Esophagus squamous epithelium (tissue), 5 donors: ENCODE results near the gene SNAP29. TPM values are rescaled to one million over a fixed set of nuclear protein-coding genes. Genes with fewer than 3 reads are reported as not detected.
"Not testable (repeated sequence)": the region's sequence is repeated elsewhere in the genome, so short reads cannot be mapped to it uniquely, and the experiment has no call there.

Experiments used
- DNase-seq: peaks from one replicate; lab custom pipeline; 2025; lab: John Stamatoyannopoulos, UW
- H3K27ac ChIP-seq, 4 donors: fragments of 200-600 bp; sonication (generic); one replicate each; pipeline ENCODE4 v1.5.1; 2016 to 2019; ENCODE audit warnings: mild to moderate bottlenecking in 1 of 4
- H3K27me3 ChIP-seq, 4 donors: fragments of 200-600 bp; sonication (generic); 1 replicate in 3 of 4; 2 replicates in 1 of 4; pipeline versions ENCODE4 v1.5.1 to v1.6.0; 2017 to 2021; ENCODE audit warnings: antibody characterized with exemption in 1 of 4
- H3K36me3 ChIP-seq, 3 donors: fragments of 200-600 bp; sonication (generic); one replicate each; pipeline ENCODE4 v1.5.1; 2016 to 2019
- H3K4me1 ChIP-seq, 3 donors: fragments of 200-600 bp; sonication (generic); one replicate each; pipeline ENCODE4 v1.5.1; 2017 to 2019
- H3K4me3 ChIP-seq, 4 donors: fragments of 200-600 bp; sonication (generic); 1 replicate in 3 of 4; 2 replicates in 1 of 4; pipeline ENCODE4 v1.5.1; 2016 to 2019; ENCODE audit warnings: mild to moderate bottlenecking in 2 of 4, moderate library complexity in 1 of 4
- H3K9me3 ChIP-seq, 3 donors: fragments of 200-600 bp; sonication (generic); one replicate each; pipeline ENCODE4 v1.5.1; 2016 to 2019
- POLR2A ChIP-seq, 4 donors: fragments of 450-650 bp; IDR thresholded peaks; one replicate each; pipeline ENCODE4 v1.6.1; 2017; ENCODE audit warnings: antibody characterized with exemption in 4 of 4, mild to moderate bottlenecking in 4 of 4, moderate library complexity in 3 of 4
- WGBS, 2 donors: methylation state at CpG; one replicate each; pipeline ENCODE4 v1.1.5; 2018; 5-methylcytosine and 5-hydroxymethylcytosine counted together
- intact Hi-C: fragments of 100-400 bp; cut with DNase I; formaldehyde crosslinking; loops from one replicate; pipeline ENCODE4 v1.15.0; 2022
- total RNA-seq, 4 donors: library from RNA; depleted of rRNA; stranded (reverse); fragments of >200 nt; gene quantifications; one replicate each; pipeline ENCODE4 v1.1.0, GENCODE V29; 2016
- TF ChIP-seq, protein P1 (sequence below), 6 experiments: fragments of 450-650 bp in 4 of 6; fragments of 200-600 bp in 2 of 6; sonication (generic) in 2 of 6; IDR thresholded peaks; one replicate each; pipeline ENCODE4 v1.5.1; 2016 to 2019; ENCODE audit warnings: antibody characterized with exemption in 6 of 6, mild to moderate bottlenecking in 4 of 6, moderate library complexity in 4 of 6
- donor health status: DM: yes; HTN: yes; CAD: no.

SNAP29 gene
- total RNA-seq, 4 donors from 2014 or later = 13.0 to 19.6 (median 17.1) TPM

DNA sequence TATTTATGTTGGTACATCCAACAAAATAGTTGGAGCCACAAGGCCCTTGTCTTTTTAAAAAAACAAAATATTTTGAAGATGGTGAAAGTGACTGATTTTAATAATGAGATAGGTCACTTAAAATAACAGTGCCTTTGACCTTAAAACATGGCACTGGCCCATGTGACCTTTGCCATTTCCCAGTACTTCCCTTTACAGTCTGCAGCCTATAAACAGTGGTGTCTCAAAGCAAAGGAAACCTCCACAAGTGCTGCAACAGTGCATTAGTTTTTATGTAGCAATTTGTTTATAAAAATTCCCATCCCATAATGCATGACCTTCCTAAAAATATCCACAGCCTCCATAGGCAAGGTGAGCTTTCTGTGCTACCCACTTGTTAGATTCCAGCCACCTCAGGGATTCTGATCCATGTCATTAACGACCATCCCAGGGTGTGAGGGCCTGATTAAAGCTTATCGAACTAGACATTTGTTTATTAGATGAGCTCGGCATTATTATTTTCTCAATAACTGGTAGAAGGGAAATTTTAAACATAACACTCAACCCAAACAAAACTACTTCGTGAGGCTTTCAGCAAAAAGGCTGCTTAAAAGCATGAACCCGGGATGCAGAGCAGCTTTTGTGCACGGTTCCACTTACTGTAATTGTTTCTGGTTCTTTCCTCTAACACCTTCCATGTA lies 30.4 kb downstream of the SNAP29 start:
- TF ChIP-seq POLR2A (IDR thresholded peaks at IDR 0.05) = no peak
- TF ChIP-seq, protein P1, sequence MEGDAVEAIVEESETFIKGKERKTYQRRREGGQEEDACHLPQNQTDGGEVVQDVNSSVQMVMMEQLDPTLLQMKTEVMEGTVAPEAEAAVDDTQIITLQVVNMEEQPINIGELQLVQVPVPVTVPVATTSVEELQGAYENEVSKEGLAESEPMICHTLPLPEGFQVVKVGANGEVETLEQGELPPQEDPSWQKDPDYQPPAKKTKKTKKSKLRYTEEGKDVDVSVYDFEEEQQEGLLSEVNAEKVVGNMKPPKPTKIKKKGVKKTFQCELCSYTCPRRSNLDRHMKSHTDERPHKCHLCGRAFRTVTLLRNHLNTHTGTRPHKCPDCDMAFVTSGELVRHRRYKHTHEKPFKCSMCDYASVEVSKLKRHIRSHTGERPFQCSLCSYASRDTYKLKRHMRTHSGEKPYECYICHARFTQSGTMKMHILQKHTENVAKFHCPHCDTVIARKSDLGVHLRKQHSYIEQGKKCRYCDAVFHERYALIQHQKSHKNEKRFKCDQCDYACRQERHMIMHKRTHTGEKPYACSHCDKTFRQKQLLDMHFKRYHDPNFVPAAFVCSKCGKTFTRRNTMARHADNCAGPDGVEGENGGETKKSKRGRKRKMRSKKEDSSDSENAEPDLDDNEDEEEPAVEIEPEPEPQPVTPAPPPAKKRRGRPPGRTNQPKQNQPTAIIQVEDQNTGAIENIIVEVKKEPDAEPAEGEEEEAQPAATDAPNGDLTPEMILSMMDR (IDR thresholded peaks at IDR 0.05) = no peak
- Histone ChIP-seq H3K9me3 (no peaks in the 10 kb centered on the region), H3K4me1 (peaks cover 0 to 10% (median 7%) of the 10 kb centered on the region in 3 donors), H3K4me3 (no peak overlapping the region), H3K27me3 (no peaks in the 10 kb centered on the region), H3K27ac (no peak overlapping the region), H3K36me3 (peaks cover 0 to 57% (median 21%) of the 10 kb centered on the region in 3 donors)
- 64% methylated on average over 6 of the region's 6 CpGs for WGBS, 2 donors
- intact Hi-C loops = no loop called here
- no peak for DNase-seq

DNA sequence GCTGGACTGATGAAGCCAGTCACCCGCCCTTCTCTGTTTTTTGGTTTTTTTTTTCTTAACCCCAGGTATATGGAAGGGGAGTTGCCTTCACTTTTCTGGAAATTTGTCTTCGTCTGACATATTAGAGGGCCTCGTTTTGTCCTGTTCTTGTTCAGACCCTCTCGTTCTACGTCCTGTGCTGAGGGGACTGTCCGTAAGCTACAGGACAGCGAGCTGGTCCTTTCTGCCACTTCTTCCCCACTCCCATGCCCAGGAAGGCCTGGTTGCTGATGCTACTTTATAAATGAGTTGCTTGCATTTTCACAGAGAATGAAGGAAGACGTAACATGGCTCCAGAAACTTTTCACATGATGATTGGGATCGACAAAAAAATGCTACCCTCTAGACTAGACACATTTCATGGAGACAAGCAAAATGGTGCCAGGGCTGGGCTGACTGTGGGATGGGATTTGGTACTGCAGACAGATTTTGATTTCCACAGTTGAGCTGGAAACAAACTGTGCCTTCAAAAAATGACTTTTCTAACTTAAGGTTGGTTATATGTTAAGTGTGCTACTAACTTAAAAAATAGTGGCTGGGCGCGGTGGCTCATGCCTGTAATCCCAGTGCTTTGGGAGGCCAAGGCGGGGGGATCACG lies 31.2 kb downstream of the SNAP29 start:
- Histone ChIP-seq H3K4me1 (peaks cover 0 to 10% (median 7%) of the 10 kb centered on the region in 3 donors), H3K9me3 (no peaks in the 10 kb centered on the region), H3K36me3 (peaks cover 0 to 48% (median 21%) of the 10 kb centered on the region in 3 donors), H3K27ac (no peak overlapping the region), H3K4me3 (no peak overlapping the region), H3K27me3 (no peaks in the 10 kb centered on the region)
- TF ChIP-seq, protein P1 (IDR thresholded peaks at IDR 0.05) = no peak
- no peak for TF ChIP-seq POLR2A (IDR thresholded peaks at IDR 0.05)
- no peak for DNase-seq
- intact Hi-C loops = no loop called here
- 86 to 89% methylated on average over 12 to 13 of the region's 13 CpGs for WGBS, 2 donors

DNA sequence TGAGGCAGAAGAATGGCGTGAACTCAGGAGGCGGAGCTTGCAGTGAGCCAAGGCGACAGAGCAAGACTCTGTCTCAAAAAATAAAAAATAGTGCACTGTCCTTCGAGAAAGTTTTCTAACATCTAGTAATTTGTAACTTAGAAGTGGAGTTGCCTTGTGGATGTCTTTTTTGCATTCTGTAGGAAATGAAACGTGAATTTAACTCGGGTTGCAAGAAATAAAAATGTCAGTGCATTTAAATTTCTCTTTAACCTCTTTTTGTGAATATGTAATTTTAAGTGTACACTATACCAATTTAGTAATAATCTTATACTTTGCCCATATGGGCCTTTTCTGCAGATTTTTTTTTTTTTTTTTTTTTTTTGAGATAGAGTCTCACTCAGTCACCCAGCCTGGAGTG lies 32.2 kb downstream of the SNAP29 start:
- DNase-seq = no peak
- WGBS, 2 donors = 85 to 90% methylated on average over 6 of the region's 6 CpGs
- intact Hi-C loops = no loop called here
- Histone ChIP-seq H3K27me3 (no peaks in the 10 kb centered on the region), H3K36me3 (peaks cover 0 to 44% (median 21%) of the 10 kb centered on the region in 3 donors), H3K4me3 (no peak overlapping the region), H3K4me1 (peaks cover 0 to 2% (median 0%) of the 10 kb centered on the region in 3 donors), H3K9me3 (no peaks in the 10 kb centered on the region), H3K27ac (no peak overlapping the region)
- TF ChIP-seq, protein P1 (IDR thresholded peaks at IDR 0.05) = no peak
- TF ChIP-seq POLR2A (IDR thresholded peaks at IDR 0.05) = no peak

DNA sequence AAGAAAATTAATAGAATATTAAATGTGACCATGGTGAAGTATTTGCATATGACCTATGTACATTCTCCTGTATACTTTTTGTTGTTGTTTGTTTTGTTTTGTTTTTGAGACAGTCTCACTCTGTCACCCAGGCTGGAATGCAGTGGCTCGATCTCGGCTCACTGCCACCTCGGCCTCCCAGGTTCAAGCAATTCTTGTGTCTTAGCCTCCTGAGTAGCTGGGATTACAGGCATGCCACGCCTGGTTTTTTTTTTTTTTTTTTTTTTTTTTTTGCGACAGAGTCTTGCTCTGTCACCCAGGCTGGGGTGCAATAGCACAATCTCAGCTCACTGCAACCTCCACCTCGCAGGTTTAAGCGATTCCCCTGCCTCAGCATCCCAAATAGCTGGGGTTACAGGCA lies 38.9 kb downstream of the SNAP29 start:
- H3K27me3 ChIP-seq, H3K4me1 ChIP-seq, intact Hi-C loops, H3K9me3 ChIP-seq, H3K4me3 ChIP-seq, DNase-seq, H3K27ac ChIP-seq, H3K36me3 ChIP-seq: not testable (repeated sequence)
- WGBS, 2 donors = 64 to 92% methylated on average over 4 to 7 of the region's 7 CpGs

DNA sequence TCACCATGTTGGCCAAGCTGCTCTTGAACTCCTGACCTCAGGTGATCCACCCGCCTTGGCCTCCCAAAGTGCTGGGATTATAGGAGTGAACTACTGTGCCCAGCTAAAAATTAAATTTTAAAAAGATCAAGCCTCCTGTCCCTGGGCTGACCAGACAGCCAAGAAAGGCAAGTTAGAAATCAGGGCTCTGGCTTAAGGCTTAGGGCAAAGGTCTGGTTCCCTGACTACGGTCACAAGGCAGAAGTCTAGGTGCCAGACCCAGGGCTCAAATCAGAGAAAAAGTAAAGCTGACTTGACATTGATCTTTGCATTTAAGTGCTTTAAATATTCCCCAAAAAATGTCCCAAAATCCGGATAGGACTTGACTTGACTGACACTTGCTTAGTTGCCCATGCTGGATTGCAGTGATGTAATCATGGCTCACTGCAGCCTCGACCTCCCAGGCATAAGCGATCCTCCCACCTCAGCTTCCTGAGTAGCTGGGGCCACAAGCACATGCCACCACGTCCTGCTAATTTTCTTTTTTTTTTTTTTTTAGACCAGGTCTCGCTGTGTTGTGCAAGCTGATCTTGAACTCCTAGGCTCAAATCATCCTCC lies 41.1 kb downstream of the SNAP29 start:
- 61 to 77% methylated on average over 6 to 7 of the region's 7 CpGs for WGBS, 2 donors
- intact Hi-C loops = no loop called here
- no peaks in the 10 kb centered on the region for H3K27me3 ChIP-seq
- H3K27ac ChIP-seq = no peak overlapping the region
- H3K36me3 ChIP-seq = no peaks in the 10 kb centered on the region
- H3K4me3 ChIP-seq = no peak overlapping the region
- H3K4me1 ChIP-seq = peaks cover 2 to 15% (median 7%) of the 10 kb centered on the region in 3 donors
- TF ChIP-seq, protein P1 (IDR thresholded peaks at IDR 0.05) = no peak
- TF ChIP-seq POLR2A (IDR thresholded peaks at IDR 0.05) = no peak
- no peaks in the 10 kb centered on the region for H3K9me3 ChIP-seq
- no peak for DNase-seq

DNA sequence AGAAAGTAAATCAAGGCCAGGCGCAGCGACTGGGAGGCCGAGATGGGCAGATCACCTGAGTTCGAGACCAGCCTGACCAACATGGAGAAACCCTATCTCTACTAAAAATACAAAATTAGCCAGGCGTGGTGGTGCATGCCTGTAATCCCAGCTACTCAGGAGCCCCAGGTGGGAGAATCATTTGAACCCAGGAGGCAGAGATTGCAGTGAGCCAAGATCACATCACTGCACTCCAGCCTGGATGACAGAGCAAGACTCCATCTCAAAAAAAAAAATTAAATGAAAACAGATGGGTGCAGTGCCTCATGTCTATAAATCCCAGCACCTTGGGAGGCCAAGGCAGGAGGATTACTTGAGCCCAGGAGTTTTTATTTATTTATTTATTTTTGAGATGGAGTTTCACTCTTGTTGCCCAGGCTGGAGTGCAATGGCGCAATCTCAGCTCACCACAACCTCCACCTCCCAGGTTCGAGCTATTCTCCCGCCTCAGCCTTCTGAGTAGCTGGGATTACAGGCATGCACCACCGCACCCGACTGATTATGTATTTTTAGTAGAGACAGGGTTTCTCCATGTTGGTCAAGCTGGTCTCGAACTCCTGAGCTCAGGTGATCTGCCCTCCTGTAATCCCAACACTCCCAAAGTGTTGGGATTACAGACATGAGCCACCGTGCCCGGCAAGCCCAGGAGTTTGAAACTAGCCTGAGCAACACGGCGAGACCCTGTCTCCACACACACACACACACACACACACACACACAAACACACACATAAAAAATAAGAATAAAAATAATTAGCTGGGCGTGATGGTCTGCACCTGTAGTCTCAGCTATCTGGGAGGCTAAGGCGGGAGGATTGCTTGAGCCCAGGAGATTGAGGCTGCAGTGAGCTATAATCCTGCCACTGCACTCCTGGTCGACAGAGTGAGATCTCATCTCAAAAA lies 42.6 kb downstream of the SNAP29 start:
- DNase-seq, H3K4me3 ChIP-seq, H3K9me3 ChIP-seq, H3K27me3 ChIP-seq, intact Hi-C loops, H3K27ac ChIP-seq, H3K36me3 ChIP-seq: not testable (repeated sequence)
- WGBS, 2 donors = 84 to 94% methylated on average over 12 to 18 of the region's 18 CpGs
- peaks cover 3 to 29% (median 11%) of the 10 kb centered on the region in 3 donors for H3K4me1 ChIP-seq
